ENCODE results near the gene FUT4. TPM values are rescaled to one million over a fixed set of nuclear protein-coding genes. Genes with fewer than 3 reads are reported as not detected.

Gene FUT4
- total RNA-seq, 2 donors from 2014 or later = 10.5 to 13.5 TPM

- DNase-seq = no peak
- Histone ChIP-seq H3K36me3 (replicated peaks in 1 of 2; ENCODE audit: insufficient read depth in 1 of 2, low read depth in 2 of 2) (no peaks in the 10 kb centered on the region), H3K27me3 (no peaks in the 10 kb centered on the region), H3K9me3 (no peaks in the 10 kb centered on the region), H3K4me3 (no peak overlapping the region), H3K4me1 (no peaks in the 10 kb centered on the region), H3K27ac (no peak overlapping the region)
- intact Hi-C loops (cut with DNase I) = no loop called here
- WGBS, 2 donors = 73 to 81% methylated on average over 3 of the region's 3 CpGs
- TF ChIP-seq CTCF (IDR thresholded peaks at IDR 0.05) (no peak), POLR2A (IDR thresholded peaks at IDR 0.05) (no peak)
- no peak for ATAC-seq
Measured at GRCh38 chr11:94577841-94578240, 34.1 kb downstream of the FUT4 start.

- intact Hi-C loops (cut with DNase I) = no loop called here
- no peak for ATAC-seq
- Histone ChIP-seq H3K4me1 (no peaks in the 10 kb centered on the region), H3K36me3 (replicated peaks in 1 of 2; ENCODE audit: insufficient read depth in 1 of 2, low read depth in 2 of 2) (no peaks in the 10 kb centered on the region), H3K27me3 (no peaks in the 10 kb centered on the region), H3K27ac (no peak overlapping the region), H3K4me3 (no peak overlapping the region), H3K9me3 (no peaks in the 10 kb centered on the region)
- no peak for DNase-seq
- WGBS, 2 donors = 50 to 82% methylated on average over 1 of the region's 1 CpG
- TF ChIP-seq CTCF (IDR thresholded peaks at IDR 0.05) = no peak
- TF ChIP-seq POLR2A (IDR thresholded peaks at IDR 0.05) = no peak
Measured at GRCh38 chr11:94581926-94582325, 38.2 kb downstream of the FUT4 start.

GRCh38 chr11:94583213-94583865, 39.6 kb downstream of the FUT4 start:
- 44 to 62% methylated on average over 4 of the region's 4 CpGs for WGBS, 2 donors
- ATAC-seq = no peak
- H3K27ac ChIP-seq = no peak overlapping the region
- DNase-seq = no peak
- H3K27me3 ChIP-seq = no peaks in the 10 kb centered on the region
- intact Hi-C loops (cut with DNase I) = no loop called here
- H3K36me3 ChIP-seq (replicated peaks in 1 of 2; ENCODE audit: insufficient read depth in 1 of 2, low read depth in 2 of 2) = no peaks in the 10 kb centered on the region
- H3K9me3 ChIP-seq = no peaks in the 10 kb centered on the region
- H3K4me3 ChIP-seq = no peak overlapping the region
- H3K4me1 ChIP-seq = peaks cover 6% of the 10 kb centered on the region
- TF ChIP-seq CTCF (IDR thresholded peaks at IDR 0.05) = no peak
- TF ChIP-seq POLR2A (IDR thresholded peaks at IDR 0.05) = no peak

- TF ChIP-seq CTCF (IDR thresholded peaks at IDR 0.05) (no peak), POLR2A (IDR thresholded peaks at IDR 0.05) (no peak)
- DNase-seq (peak in 1 of 4 donors; percentile 23), ATAC-seq (no peak)
- Histone ChIP-seq H3K36me3 (replicated peaks in 1 of 2; ENCODE audit: insufficient read depth in 1 of 2, low read depth in 2 of 2) (no peaks in the 10 kb centered on the region), H3K27ac (peak overlapping the region in 1 of 4 donors; percentile 31), H3K4me3 (no peak overlapping the region), H3K9me3 (no peaks in the 10 kb centered on the region), H3K27me3 (no peaks in the 10 kb centered on the region), H3K4me1 (peaks cover 9% of the 10 kb centered on the region)
- intact Hi-C loops (cut with DNase I) = no loop called here
- WGBS, 2 donors = 66 to 70% methylated on average over 3 of the region's 3 CpGs
Measured at GRCh38 chr11:94583866-94584500, 40.3 kb downstream of the FUT4 start.

- no peak overlapping the region for H3K27ac ChIP-seq
- peaks cover 9% of the 10 kb centered on the region for H3K4me1 ChIP-seq
- no peak for ATAC-seq
- no peaks in the 10 kb centered on the region for H3K9me3 ChIP-seq
- no peaks in the 10 kb centered on the region for H3K36me3 ChIP-seq (replicated peaks in 1 of 2; ENCODE audit: insufficient read depth in 1 of 2, low read depth in 2 of 2)
- H3K27me3 ChIP-seq = no peaks in the 10 kb centered on the region
- intact Hi-C loops (cut with DNase I) = no loop called here
- no peak for TF ChIP-seq CTCF (IDR thresholded peaks at IDR 0.05)
- TF ChIP-seq POLR2A (IDR thresholded peaks at IDR 0.05) = no peak
- 93 to 95% methylated on average over 5 of the region's 5 CpGs for WGBS, 2 donors
- DNase-seq = no peak
- no peak overlapping the region for H3K4me3 ChIP-seq
Measured at GRCh38 chr11:94584978-94585377, 41.3 kb downstream of the FUT4 start.

Measured in body of pancreas (tissue), 4 donors.